Activated T-helper 1 cell treated with anti-CD3 and anti-CD28 coated beads, Interleukin-12 subunit alpha, Interleukin-12 subunit beta, Interleukin-2, Interleukin-4 antibody, amounts not matched to agents 30 ng/mL and 10 ng/mL and 1 ng/mL, durations not matched to agents 14 hours and 24 hours and 36 hours (primary cell): ENCODE data around the gene UPK1A. TPM values are rescaled to one million over a fixed set of nuclear protein-coding genes. Genes with fewer than 3 reads are reported as not detected.
A peak's percentile ranks its signal among the peaks of the same experiment; 100 is the strongest.
"Not testable (repeated sequence)": the region's sequence is repeated elsewhere in the genome, so short reads cannot be mapped to it uniquely, and the experiment has no call there.

Source experiments
- DNase-seq: peaks from one replicate; pipeline ENCODE4 v3.0.0; 2021; ENCODE audit warnings: low spot score
- H3K27ac Mint-ChIP-seq: one replicate; pipeline ENCODE4 v1.8.0; 2021; ENCODE audit warnings: mild to moderate bottlenecking, mixed read lengths
- H3K27me3 Mint-ChIP-seq: one replicate; pipeline ENCODE4 v1.8.0; 2022; ENCODE audit warnings: mild to moderate bottlenecking, moderate library complexity, mixed read lengths; ENCODE audit not compliant: insufficient read depth
- H3K36me3 Mint-ChIP-seq: one replicate; pipeline ENCODE4 v1.8.0; 2021; ENCODE audit warnings: low read depth, mixed read lengths
- H3K4me1 Mint-ChIP-seq: one replicate; pipeline ENCODE4 v1.8.0; 2021; ENCODE audit warnings: low read depth, mixed read lengths
- H3K4me3 Mint-ChIP-seq: one replicate; pipeline ENCODE4 v1.8.0; 2021; ENCODE audit warnings: mild to moderate bottlenecking, moderate library complexity, mixed read lengths
- H3K9me3 Mint-ChIP-seq: one replicate; pipeline ENCODE4 v1.8.0; 2021; ENCODE audit warnings: mixed read lengths
- intact Hi-C: fragments of 100-400 bp; cut with micrococcal nuclease; formaldehyde crosslinking; loops from one replicate; pipeline ENCODE4 v1.15.1; 2024
- total RNA-seq: library from RNA; stranded (reverse); gene quantifications from 2 replicates; pipeline ENCODE4 v1.2.3, GENCODE V29; 2022

UPK1A gene
- total RNA-seq, 1 donor from 2014 or later: 0.41 TPM

GRCh38 chr19:35671818-35672217 is 5.5 kb downstream of the UPK1A start:
- Mint-ChIP-seq H3K9me3 (no peaks in the 10 kb centered on the region), H3K27me3 (peaks cover 33% of the 10 kb centered on the region), H3K4me3 (no peak overlapping the region), H3K36me3 (no peaks in the 10 kb centered on the region), H3K27ac (no peak overlapping the region), H3K4me1 (peaks cover 15% of the 10 kb centered on the region)
- no peak for DNase-seq
- intact Hi-C loops: loop anchor here (2.0 kb wide), 1 partner anchor 39 kb away; no protein-coding TSS in a partner anchor

DNA sequence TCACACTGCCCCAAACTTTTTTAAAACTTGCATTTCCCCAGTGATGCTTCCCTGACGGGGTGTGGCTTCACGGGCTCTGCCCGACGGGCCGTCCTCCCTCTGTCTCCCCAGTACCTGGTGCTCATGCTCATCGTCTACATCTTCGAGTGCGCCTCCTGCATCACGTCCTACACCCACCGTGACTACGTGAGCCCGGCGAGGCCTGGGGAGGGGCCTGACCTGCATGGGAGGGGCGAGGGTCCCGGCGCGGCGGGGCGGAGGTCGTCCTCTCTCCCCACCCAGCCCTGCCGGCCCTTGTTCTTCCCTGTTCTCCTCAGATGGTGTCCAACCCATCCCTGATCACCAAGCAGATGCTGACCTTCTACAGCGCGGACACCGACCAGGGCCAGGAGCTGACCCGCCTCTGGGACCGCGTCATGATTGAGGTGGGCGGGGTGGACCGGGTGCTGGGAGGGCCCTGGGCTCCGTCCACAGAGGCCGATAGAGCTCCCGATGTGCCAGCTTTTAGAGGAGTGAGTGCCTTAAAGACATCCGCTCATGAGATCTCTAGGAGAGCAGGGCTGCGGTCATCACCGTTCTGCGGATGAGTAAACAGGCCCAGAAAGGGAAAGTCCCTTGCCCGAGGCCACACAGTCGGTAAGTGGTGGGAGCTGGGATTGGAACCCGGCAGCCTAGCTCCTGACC is 6.9 kb downstream of the UPK1A start:
- intact Hi-C loops: loop anchor here (1.0 to 2.0 kb wide), 3 partner anchors 25 to 45 kb away; partner anchors contain the start of gene COX6B1
- Mint-ChIP-seq H3K4me1 (peaks cover 15% of the 10 kb centered on the region), H3K4me3 (peak overlapping the region; percentile 81), H3K36me3 (no peaks in the 10 kb centered on the region), H3K9me3 (no peaks in the 10 kb centered on the region), H3K27ac (peak overlapping the region; percentile 29), H3K27me3 (peaks cover 37% of the 10 kb centered on the region)
- peak; percentile 58 for DNase-seq

DNA sequence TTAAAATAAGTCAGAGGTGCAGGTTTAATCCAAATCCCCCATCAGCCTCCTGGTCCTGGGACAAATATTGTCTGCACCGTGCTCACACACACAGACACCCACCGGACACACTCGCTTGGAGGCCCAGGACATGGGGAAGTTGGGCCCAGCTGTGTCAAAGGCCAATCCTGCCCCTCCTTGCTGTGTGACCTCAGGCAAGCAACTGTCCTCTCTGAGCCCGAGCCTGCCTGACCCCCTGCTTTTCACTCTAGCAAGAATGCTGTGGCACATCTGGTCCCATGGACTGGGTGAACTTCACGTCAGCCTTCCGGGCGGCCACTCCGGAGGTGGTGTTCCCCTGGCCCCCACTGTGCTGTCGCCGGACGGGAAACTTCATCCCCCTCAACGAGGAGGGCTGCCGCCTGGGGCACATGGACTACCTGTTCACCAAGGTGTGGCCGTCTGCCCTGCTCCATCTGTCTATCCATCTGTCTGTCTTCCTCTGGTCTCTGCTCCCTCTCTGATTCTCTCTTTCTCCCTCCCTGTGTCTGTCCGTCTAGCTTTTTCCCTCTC is 9.3 kb downstream of the UPK1A start:
- intact Hi-C loops: no loop called here
- Mint-ChIP-seq H3K36me3 (no peaks in the 10 kb centered on the region), H3K9me3 (no peaks in the 10 kb centered on the region), H3K27ac (no peak overlapping the region), H3K27me3 (peaks cover 26% of the 10 kb centered on the region), H3K4me3 (no peak overlapping the region), H3K4me1 (peaks cover 15% of the 10 kb centered on the region)
- no peak for DNase-seq

DNA sequence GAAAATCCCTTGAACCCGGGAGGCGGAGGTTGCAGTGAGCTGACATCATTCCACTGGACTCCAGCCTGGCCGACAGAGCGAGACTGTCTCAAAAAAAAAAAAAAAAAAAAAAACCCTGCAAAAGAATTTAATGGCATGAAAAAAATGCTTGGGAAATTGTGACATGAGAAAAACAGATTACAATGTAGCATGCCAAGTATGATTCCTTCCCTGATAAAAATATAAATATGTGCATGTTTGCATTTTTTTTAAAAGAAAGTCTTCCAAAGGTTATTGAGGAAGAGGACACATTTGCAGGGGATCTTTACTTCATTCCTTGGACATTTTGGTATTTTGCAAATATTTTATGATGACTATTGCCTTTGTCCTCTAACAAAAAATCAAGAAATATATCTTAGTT is 23.5 kb downstream of the UPK1A start:
- Mint-ChIP-seq H3K27ac (no peak overlapping the region), H3K9me3 (no peaks in the 10 kb centered on the region), H3K4me1 (peaks cover 6% of the 10 kb centered on the region), H3K4me3 (no peak overlapping the region), H3K27me3 (peaks cover 1% of the 10 kb centered on the region), H3K36me3 (no peaks in the 10 kb centered on the region)
- DNase-seq: no peak
- intact Hi-C loops: loop anchor here (5.0 kb wide), 1 partner anchor 192 kb away; no protein-coding TSS in a partner anchor

GRCh38 chr19:35691106-35691505 is 24.8 kb downstream of the UPK1A start:
- H3K36me3 Mint-ChIP-seq, H3K27ac Mint-ChIP-seq, H3K4me1 Mint-ChIP-seq, H3K9me3 Mint-ChIP-seq, H3K4me3 Mint-ChIP-seq, DNase-seq, H3K27me3 Mint-ChIP-seq: not testable (repeated sequence)
- intact Hi-C loops: loop anchor here (5.0 kb wide), 1 partner anchor 191 kb away; no protein-coding TSS in a partner anchor

DNA sequence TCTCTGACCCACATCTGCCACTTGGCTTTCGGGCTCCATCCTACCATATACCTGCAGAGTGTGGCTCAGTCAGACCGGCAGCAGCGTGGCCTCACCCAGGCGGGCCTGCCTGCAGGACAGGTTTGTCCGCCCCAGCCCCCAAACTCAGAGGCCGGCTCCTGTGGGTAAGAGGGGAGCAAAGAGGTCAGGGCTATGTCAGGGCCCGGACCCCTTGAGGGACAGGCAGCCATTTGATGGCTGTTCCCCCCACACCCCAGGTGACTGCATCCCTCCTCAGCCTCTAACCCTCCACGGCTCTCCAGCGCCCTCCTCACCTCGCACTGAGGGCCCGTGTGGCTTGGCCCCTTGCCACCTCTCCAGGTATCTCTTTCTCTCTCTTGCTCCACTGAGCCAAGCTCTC is 25.7 kb downstream of the UPK1A start:
- no peaks in the 10 kb centered on the region for H3K36me3 Mint-ChIP-seq

DNA sequence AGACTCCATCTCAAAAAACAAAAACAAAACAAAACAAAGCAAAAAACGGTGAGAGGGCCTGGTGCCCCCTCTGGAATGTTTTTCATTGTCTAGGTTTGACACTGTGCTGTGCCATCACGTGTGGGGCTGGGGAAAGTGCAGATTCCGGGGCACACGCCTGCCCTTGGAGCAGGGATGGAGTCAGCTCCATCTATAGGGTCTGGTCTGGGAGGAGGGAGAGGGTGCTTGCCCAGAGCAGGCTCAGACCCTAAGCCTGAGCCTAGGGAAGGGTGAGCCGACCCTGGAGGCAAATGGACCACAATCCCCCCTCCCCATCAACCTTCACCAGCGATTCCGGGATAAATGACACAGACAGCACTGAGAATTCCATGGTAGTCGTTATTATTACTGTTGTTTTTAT is 27.1 kb downstream of the UPK1A start:
- H3K9me3 Mint-ChIP-seq: no peaks in the 10 kb centered on the region
- DNase-seq: no peak
- H3K27me3 Mint-ChIP-seq: no peaks in the 10 kb centered on the region
- H3K4me3 Mint-ChIP-seq: no peak overlapping the region
- intact Hi-C loops: loop anchor here (1.0 to 5.0 kb wide), 7 partner anchors 24 to 238 kb away; partner anchors contain the start of genes ARHGAP33, PSENEN and U2AF1L4
- H3K36me3 Mint-ChIP-seq: no peaks in the 10 kb centered on the region
- H3K4me1 Mint-ChIP-seq: peaks cover 21% of the 10 kb centered on the region
- H3K27ac Mint-ChIP-seq: peak overlapping the region; percentile 38

More for the DNA sequence above, 25.7 kb downstream of the UPK1A start:
- H3K9me3 Mint-ChIP-seq: no peaks in the 10 kb centered on the region
- peaks cover 17% of the 10 kb centered on the region for H3K4me1 Mint-ChIP-seq
- no peak overlapping the region for H3K27ac Mint-ChIP-seq
- no peaks in the 10 kb centered on the region for H3K27me3 Mint-ChIP-seq
- intact Hi-C loops: loop anchor here (5.0 kb wide), 1 partner anchor 190 kb away; no protein-coding TSS in a partner anchor
- DNase-seq: no peak
- H3K4me3 Mint-ChIP-seq: no peak overlapping the region

GRCh38 chr19:35693835-35694599 is 27.7 kb downstream of the UPK1A start:
- intact Hi-C loops: loop anchor here (1.0 to 5.0 kb wide), 9 partner anchors 8 to 237 kb away; partner anchors contain the start of genes ARHGAP33, NFKBID, PSENEN and U2AF1L4
- no peak overlapping the region for H3K4me3 Mint-ChIP-seq
- no peaks in the 10 kb centered on the region for H3K36me3 Mint-ChIP-seq
- H3K4me1 Mint-ChIP-seq: peaks cover 27% of the 10 kb centered on the region
- H3K27me3 Mint-ChIP-seq: no peaks in the 10 kb centered on the region
- peak overlapping the region; percentile 38 for H3K27ac Mint-ChIP-seq
- DNase-seq: peak; percentile 86
- no peaks in the 10 kb centered on the region for H3K9me3 Mint-ChIP-seq

- no peaks in the 10 kb centered on the region for H3K36me3 Mint-ChIP-seq
- no peak overlapping the region for H3K4me3 Mint-ChIP-seq
- no peak overlapping the region for H3K27ac Mint-ChIP-seq
- H3K9me3 Mint-ChIP-seq: no peaks in the 10 kb centered on the region
- H3K4me1 Mint-ChIP-seq: peaks cover 32% of the 10 kb centered on the region
- intact Hi-C loops: no loop called here
- H3K27me3 Mint-ChIP-seq: no peaks in the 10 kb centered on the region
- no peak for DNase-seq
These were observed 29.6 kb downstream of the UPK1A start for GRCh38 chr19:35695895-35696422.

DNA sequence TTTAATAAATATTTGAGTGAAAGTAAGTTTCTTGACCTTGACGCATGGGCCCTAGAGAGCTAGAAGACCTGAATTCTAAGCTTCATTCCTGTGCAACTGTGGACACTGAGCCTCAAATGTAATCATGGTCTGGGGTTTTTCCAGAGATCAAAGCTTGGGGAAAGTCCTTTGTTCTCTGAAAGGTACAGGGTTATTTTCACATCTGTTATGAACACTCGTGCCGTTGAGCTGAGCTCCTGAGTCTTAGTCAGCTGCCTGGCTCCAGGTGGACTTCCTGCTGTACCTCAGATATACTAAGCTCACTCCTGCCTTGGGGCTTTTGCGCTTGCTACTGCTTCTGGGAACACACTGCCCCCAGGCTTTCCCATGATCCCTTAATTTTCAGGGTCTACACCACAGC is 30.5 kb downstream of the UPK1A start:
- intact Hi-C loops: no loop called here
- no peaks in the 10 kb centered on the region for H3K9me3 Mint-ChIP-seq
- H3K27ac Mint-ChIP-seq: peak overlapping the region; percentile 48
- H3K4me1 Mint-ChIP-seq: peaks cover 32% of the 10 kb centered on the region
- no peak for DNase-seq
- no peaks in the 10 kb centered on the region for H3K36me3 Mint-ChIP-seq
- no peak overlapping the region for H3K4me3 Mint-ChIP-seq
- no peaks in the 10 kb centered on the region for H3K27me3 Mint-ChIP-seq

DNA sequence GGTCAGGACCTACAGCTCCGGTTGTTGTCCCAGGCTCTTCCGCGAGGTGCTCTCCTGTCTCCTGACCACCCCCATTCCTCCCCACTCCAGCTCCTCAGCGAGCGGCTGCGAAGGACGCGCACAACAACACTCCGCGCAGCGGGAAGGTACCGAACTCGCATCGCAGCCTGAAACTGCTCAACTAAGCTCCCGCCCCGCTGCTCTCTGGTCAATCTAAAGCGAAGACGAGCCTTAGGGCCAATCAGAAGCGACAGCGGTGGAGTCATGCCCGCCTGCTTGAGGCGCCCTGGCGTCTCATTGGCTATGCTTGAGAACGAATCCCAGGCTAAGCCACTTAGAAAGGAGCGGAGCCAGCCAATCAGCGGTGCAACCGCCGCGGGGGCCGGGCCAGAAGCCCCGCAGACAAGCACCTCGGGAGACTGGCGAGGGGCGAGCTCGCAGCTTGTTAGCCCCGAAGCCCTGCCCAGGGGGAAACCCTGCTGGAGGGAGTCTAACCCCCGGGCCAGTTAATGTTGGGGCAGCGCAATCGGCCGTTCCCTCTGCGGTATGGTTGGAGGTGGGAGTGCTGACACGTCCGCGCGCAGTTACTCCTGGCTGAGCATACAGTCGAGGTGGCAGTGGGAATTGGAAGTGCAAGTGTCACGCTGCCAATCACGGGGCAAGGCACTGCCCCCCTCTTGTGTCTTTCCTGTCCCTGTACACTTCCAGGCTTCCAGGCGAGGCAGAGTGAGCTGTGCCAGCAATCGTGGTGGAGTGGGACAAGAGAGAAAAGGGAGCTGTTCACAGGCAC is 36.1 kb downstream of the UPK1A start:
- Mint-ChIP-seq H3K4me3 (peak overlapping the region; percentile 95), H3K36me3 (peaks cover 2% of the 10 kb centered on the region), H3K27me3 (no peaks in the 10 kb centered on the region), H3K9me3 (no peaks in the 10 kb centered on the region), H3K27ac (peak overlapping the region; percentile 97), H3K4me1 (peaks cover 18% of the 10 kb centered on the region)
- intact Hi-C loops: loop anchor here (1.0 to 2.0 kb wide), 7 partner anchors 8 to 293 kb away; partner anchors contain the start of genes LIN37, PROSER3 and SDHAF1
- peak; percentile 93 for DNase-seq

- Mint-ChIP-seq H3K27me3 (no peaks in the 10 kb centered on the region), H3K27ac (no peak overlapping the region), H3K9me3 (no peaks in the 10 kb centered on the region), H3K4me1 (peaks cover 17% of the 10 kb centered on the region), H3K4me3 (no peak overlapping the region), H3K36me3 (peaks cover 2% of the 10 kb centered on the region)
- DNase-seq: no peak
- intact Hi-C loops: loop anchor here (2.0 kb wide), 2 partner anchors 55 to 59 kb away; partner anchors contain the start of gene PROSER3
These were observed 37.0 kb downstream of the UPK1A start for GRCh38 chr19:35703343-35703742.
